Activated naive CD8-positive, alpha-beta T cell treated with anti-CD3 and anti-CD28 coated beads, Interleukin-2, amount 10 ng/mL, durations not matched to agents 7 days and 5 days (primary cell): ENCODE data around the gene TRHDE. TPM values are rescaled to one million over a fixed set of nuclear protein-coding genes. Genes with fewer than 3 reads are reported as not detected.

Experiments used
- ATAC-seq: fragments of 150-1000 bp; cut with Tn5 transposase; one replicate; pipeline ENCODE4 v1.10.0; 2021; ENCODE audit warnings: low read depth, moderate library complexity
- POLR2A ChIA-PET: fragments of 350-600 bp; sonication (Branson Sonifier 250); formaldehyde crosslinking; loops from one replicate; lab custom pipeline; 2021; ENCODE audit warnings: antibody characterized with exemption; lab: Charles Lee
- DNase-seq: peaks from one replicate; pipeline ENCODE4 v3.0.0; 2021
- H3K27ac Mint-ChIP-seq: one replicate; pipeline ENCODE4 v1.8.0; 2022; ENCODE audit warnings: mild to moderate bottlenecking, mixed read lengths
- H3K27me3 Mint-ChIP-seq: one replicate; pipeline ENCODE4 v1.8.0; 2022; ENCODE audit warnings: mild to moderate bottlenecking, moderate library complexity, mixed read lengths
- H3K36me3 Mint-ChIP-seq: one replicate; pipeline ENCODE4 v1.8.0; 2021; ENCODE audit warnings: mild to moderate bottlenecking, mixed read lengths
- H3K4me1 Mint-ChIP-seq: one replicate; pipeline ENCODE4 v1.8.0; 2021; ENCODE audit warnings: mixed read lengths
- H3K4me3 Mint-ChIP-seq: one replicate; pipeline ENCODE4 v1.8.0; 2022; ENCODE audit warnings: mild to moderate bottlenecking, moderate library complexity, mixed read lengths
- H3K9me3 Mint-ChIP-seq: one replicate; pipeline ENCODE4 v1.8.0; 2021; ENCODE audit warnings: mixed read lengths
- total RNA-seq, 2 experiments: library from RNA; stranded (reverse); gene quantifications; one replicate each; pipeline ENCODE4 v1.2.3, GENCODE V29; 2021

TRHDE gene
- total RNA-seq, 2 experiments from 2014 or later: not detected

GRCh38 chr12:72307229-72307628 lies 35.1 kb downstream of the TRHDE start:
- ATAC-seq: no peak
- H3K9me3 Mint-ChIP-seq: no peaks in the 10 kb centered on the region
- POLR2A ChIA-PET: no interaction called here

DNA sequence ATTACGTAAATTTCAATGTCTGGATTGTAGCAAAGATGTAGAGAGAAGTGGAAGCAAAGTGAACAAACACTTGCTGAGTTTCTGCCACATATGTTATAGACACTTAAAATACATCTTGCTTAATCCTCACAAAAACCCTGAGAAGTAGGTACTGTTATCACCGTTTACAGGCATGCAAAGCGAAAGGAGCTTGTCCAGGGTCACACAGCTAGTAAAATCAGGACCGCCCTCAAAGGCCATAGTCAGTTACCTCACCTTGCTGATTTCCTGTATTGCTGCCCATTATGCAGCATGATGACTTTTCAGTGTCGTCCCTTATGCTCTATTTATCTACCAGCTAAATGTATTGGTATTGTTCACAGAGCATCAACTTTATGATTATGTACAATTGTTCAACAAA lies 39.8 kb downstream of the TRHDE start:
- Mint-ChIP-seq H3K27me3 (no peaks in the 10 kb centered on the region), H3K4me3 (no peak overlapping the region), H3K4me1 (no peaks in the 10 kb centered on the region), H3K27ac (no peak overlapping the region), H3K36me3 (no peaks in the 10 kb centered on the region), H3K9me3 (no peaks in the 10 kb centered on the region)
- POLR2A ChIA-PET: no interaction called here
- DNase-seq (no peak), ATAC-seq (no peak)

More at GRCh38 chr12:72307229-72307628, 35.1 kb downstream of the TRHDE start:
- no peak for DNase-seq
- no peaks in the 10 kb centered on the region for H3K27me3 Mint-ChIP-seq
- H3K4me1 Mint-ChIP-seq: no peaks in the 10 kb centered on the region
- no peak overlapping the region for H3K27ac Mint-ChIP-seq
- no peaks in the 10 kb centered on the region for H3K36me3 Mint-ChIP-seq
- no peak overlapping the region for H3K4me3 Mint-ChIP-seq

- Mint-ChIP-seq H3K9me3 (no peaks in the 10 kb centered on the region), H3K27me3 (no peaks in the 10 kb centered on the region), H3K4me3 (no peak overlapping the region), H3K4me1 (no peaks in the 10 kb centered on the region), H3K36me3 (no peaks in the 10 kb centered on the region), H3K27ac (no peak overlapping the region)
- POLR2A ChIA-PET: no interaction called here
- ATAC-seq: no peak
- DNase-seq: no peak
Observed at GRCh38 chr12:72313806-72314205, 41.6 kb downstream of the TRHDE start.

GRCh38 chr12:72315858-72316257 lies 43.7 kb downstream of the TRHDE start:
- no peak for DNase-seq
- POLR2A ChIA-PET: no interaction called here

DNA sequence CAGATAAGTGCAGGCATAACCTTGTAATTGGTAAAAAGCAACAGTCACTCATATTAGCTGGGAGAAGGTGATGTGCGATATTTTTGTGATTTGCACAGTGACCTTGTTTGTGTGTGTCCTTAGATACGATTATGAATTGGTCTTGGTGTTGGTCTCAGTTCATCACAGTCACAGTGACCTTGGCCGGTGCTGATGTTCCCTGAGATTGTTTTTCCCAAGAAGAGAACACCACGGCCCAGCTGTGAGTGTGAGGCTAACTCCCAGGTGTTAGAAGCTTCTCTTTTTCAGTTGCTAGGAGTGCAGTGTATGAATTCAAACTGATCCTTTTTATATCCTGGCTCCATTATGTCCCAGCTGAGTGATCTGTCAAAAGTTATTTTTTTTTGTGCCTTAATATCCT lies 46.2 kb downstream of the TRHDE start:
- H3K27ac Mint-ChIP-seq: no peak overlapping the region
- DNase-seq (no peak), ATAC-seq (no peak)
- H3K36me3 Mint-ChIP-seq: no peaks in the 10 kb centered on the region
- no peaks in the 10 kb centered on the region for H3K27me3 Mint-ChIP-seq
- H3K4me1 Mint-ChIP-seq: no peaks in the 10 kb centered on the region
- no peak overlapping the region for H3K4me3 Mint-ChIP-seq
- POLR2A ChIA-PET: no interaction called here
- no peaks in the 10 kb centered on the region for H3K9me3 Mint-ChIP-seq

More at GRCh38 chr12:72315858-72316257, 43.7 kb downstream of the TRHDE start:
- Mint-ChIP-seq H3K27ac (no peak overlapping the region), H3K4me3 (no peak overlapping the region), H3K36me3 (no peaks in the 10 kb centered on the region), H3K4me1 (no peaks in the 10 kb centered on the region), H3K9me3 (no peaks in the 10 kb centered on the region), H3K27me3 (no peaks in the 10 kb centered on the region)
- ATAC-seq: no peak

- Mint-ChIP-seq H3K4me3 (no peak overlapping the region), H3K27ac (no peak overlapping the region), H3K9me3 (no peaks in the 10 kb centered on the region), H3K27me3 (no peaks in the 10 kb centered on the region), H3K36me3 (no peaks in the 10 kb centered on the region), H3K4me1 (no peaks in the 10 kb centered on the region)
- no peak for DNase-seq
- ATAC-seq: no peak
- POLR2A ChIA-PET: no interaction called here
Observed at GRCh38 chr12:72323881-72324280, 51.7 kb downstream of the TRHDE start.

DNA sequence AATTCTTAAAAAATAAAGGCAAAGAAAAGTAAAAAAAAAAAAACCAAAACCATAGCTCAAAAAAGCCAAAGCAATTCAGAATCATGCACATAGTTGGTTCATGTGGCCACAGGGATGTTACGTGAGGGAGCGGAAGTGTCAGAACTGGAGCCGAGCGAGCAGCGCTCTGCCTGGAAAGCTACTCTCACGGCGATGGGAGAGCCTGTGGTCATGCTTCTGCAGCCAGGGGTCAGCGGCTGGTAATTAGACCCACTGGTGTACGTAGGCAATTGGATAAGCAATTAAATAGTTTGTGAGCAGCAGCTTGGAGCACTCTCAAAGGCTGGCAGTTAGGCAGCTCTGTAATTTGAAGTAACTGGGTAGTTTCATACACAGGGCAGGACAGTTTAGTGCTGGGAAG lies 58.1 kb downstream of the TRHDE start:
- Mint-ChIP-seq H3K4me3 (no peak overlapping the region), H3K27ac (no peak overlapping the region), H3K4me1 (no peaks in the 10 kb centered on the region), H3K36me3 (no peaks in the 10 kb centered on the region), H3K9me3 (peaks cover 4% of the 10 kb centered on the region), H3K27me3 (no peaks in the 10 kb centered on the region)
- no peak for DNase-seq
- no peak for ATAC-seq
- POLR2A ChIA-PET: no interaction called here

DNA sequence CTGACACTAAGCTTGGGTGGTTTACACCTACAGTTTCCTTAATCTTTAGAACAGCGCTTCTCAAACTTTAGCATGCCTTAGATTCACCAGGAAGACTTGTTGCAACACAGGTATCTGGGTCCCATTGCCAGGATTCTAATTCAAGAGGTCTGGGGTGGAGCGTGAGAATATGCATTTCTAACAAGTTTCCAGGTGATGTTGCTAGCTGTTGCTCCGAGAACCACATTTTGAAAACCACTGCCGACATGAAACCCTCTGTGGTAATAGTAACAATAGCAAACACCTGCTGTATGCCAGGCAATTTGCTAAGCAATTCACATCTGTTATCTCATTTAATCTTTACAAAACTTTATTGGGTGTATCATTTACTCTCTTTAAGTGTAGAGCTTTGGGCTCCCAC lies 58.6 kb downstream of the TRHDE start:
- Mint-ChIP-seq H3K36me3 (no peaks in the 10 kb centered on the region), H3K4me1 (no peaks in the 10 kb centered on the region), H3K27ac (no peak overlapping the region), H3K9me3 (peaks cover 4% of the 10 kb centered on the region), H3K4me3 (no peak overlapping the region), H3K27me3 (no peaks in the 10 kb centered on the region)
- no peak for ATAC-seq
- POLR2A ChIA-PET: no interaction called here
- no peak for DNase-seq

- Mint-ChIP-seq H3K27me3 (no peaks in the 10 kb centered on the region), H3K27ac (no peak overlapping the region), H3K4me3 (no peak overlapping the region), H3K9me3 (peaks cover under 1% of the 10 kb centered on the region), H3K4me1 (no peaks in the 10 kb centered on the region), H3K36me3 (no peaks in the 10 kb centered on the region)
- no peak for ATAC-seq
- DNase-seq: no peak
- POLR2A ChIA-PET: no interaction called here
Observed at GRCh38 chr12:72337382-72337781, 65.2 kb downstream of the TRHDE start.

- POLR2A ChIA-PET: no interaction called here
- no peak for ATAC-seq
- H3K9me3 Mint-ChIP-seq: no peaks in the 10 kb centered on the region
- no peaks in the 10 kb centered on the region for H3K4me1 Mint-ChIP-seq
- H3K27ac Mint-ChIP-seq: no peak overlapping the region
- no peak for DNase-seq
- no peaks in the 10 kb centered on the region for H3K27me3 Mint-ChIP-seq
- H3K36me3 Mint-ChIP-seq: no peaks in the 10 kb centered on the region
- H3K4me3 Mint-ChIP-seq: no peak overlapping the region
Observed at GRCh38 chr12:72337946-72338345, 65.8 kb downstream of the TRHDE start.

DNA sequence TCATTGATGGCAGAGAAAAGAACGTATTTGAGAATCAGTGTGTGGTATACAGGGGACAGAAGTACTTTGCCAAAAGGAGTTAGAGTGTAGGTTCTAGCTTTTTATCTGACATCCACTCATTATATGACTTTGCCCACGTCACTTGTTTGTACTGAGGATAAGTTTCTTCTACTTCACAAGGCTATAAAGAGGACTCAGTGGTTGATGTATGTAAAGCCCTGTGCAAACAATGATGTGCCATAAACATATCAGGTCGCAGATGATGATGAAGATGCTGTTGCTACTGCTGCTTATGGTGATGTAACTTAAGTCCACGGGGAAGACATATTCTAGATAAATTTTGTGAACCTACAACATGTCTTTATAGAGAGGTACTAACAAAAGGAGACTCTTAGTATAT lies 66.3 kb downstream of the TRHDE start:
- ATAC-seq (no peak), DNase-seq (no peak)
- POLR2A ChIA-PET: no interaction called here
- no peaks in the 10 kb centered on the region for H3K9me3 Mint-ChIP-seq
- H3K27ac Mint-ChIP-seq: no peak overlapping the region
- no peaks in the 10 kb centered on the region for H3K27me3 Mint-ChIP-seq
- no peaks in the 10 kb centered on the region for H3K4me1 Mint-ChIP-seq
- no peaks in the 10 kb centered on the region for H3K36me3 Mint-ChIP-seq
- H3K4me3 Mint-ChIP-seq: no peak overlapping the region

DNA sequence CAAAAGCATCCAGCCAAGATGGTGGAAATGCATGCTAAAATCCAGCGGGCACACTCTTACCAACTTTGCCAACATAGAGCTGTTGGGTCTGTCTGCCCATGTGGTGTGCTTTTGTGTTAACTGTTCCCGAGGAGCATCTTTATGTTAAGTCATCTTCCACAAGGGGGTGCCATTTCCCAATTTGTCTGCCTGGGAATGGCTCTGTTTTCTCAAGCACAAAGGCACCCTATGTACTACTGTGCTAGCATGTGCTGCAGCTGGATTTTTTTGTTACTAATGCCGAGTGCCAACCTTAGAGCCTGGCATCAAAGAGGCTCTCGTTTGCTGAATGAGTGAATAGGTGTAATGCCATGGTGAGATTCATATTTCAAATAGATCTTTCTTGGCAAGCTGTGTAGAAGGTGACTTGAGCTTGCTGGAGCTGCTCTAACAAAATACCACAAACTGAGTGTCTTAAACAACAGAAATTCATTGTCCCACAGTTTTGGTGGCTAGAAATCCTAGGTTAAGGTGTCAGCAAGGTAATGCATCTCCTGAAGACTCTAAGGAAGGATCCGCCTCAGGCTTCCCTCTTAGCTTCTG lies 74.3 kb downstream of the TRHDE start:
- H3K9me3 Mint-ChIP-seq: no peaks in the 10 kb centered on the region
- H3K4me1 Mint-ChIP-seq: no peaks in the 10 kb centered on the region
- no peaks in the 10 kb centered on the region for H3K27me3 Mint-ChIP-seq
- no peak overlapping the region for H3K27ac Mint-ChIP-seq
- peak; percentile 61 for ATAC-seq
- POLR2A ChIA-PET: no interaction called here
- no peaks in the 10 kb centered on the region for H3K36me3 Mint-ChIP-seq
- DNase-seq: no peak
- no peak overlapping the region for H3K4me3 Mint-ChIP-seq

- no peaks in the 10 kb centered on the region for H3K4me1 Mint-ChIP-seq
- no peak for DNase-seq
- POLR2A ChIA-PET: no interaction called here
- no peak for ATAC-seq
- no peaks in the 10 kb centered on the region for H3K36me3 Mint-ChIP-seq
- no peak overlapping the region for H3K4me3 Mint-ChIP-seq
- no peak overlapping the region for H3K27ac Mint-ChIP-seq
- no peaks in the 10 kb centered on the region for H3K9me3 Mint-ChIP-seq
- no peaks in the 10 kb centered on the region for H3K27me3 Mint-ChIP-seq
Observed at GRCh38 chr12:72349491-72349890, 77.3 kb downstream of the TRHDE start.

DNA sequence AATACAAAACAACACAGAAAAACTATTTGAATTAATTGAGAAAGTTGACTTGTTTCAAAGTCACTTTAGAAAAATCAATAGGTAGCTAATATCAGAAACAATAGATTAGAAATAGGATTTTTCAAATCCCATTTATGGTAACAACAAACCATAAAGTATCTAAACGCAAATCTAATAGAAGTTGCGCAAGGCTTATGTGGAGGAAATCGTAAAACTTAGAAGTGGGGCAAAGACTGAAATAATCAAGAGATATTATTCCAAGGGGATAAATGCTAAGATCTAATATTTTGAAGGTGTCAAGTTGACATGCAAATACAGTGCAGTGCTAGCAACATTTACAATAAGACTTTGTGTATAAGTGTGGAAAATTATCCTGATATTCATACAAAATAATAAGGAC lies 87.2 kb downstream of the TRHDE start:
- DNase-seq (no peak), ATAC-seq (no peak)
- no peaks in the 10 kb centered on the region for H3K27me3 Mint-ChIP-seq
- H3K36me3 Mint-ChIP-seq: no peaks in the 10 kb centered on the region
- no peaks in the 10 kb centered on the region for H3K9me3 Mint-ChIP-seq
- no peak overlapping the region for H3K4me3 Mint-ChIP-seq
- no peaks in the 10 kb centered on the region for H3K4me1 Mint-ChIP-seq
- POLR2A ChIA-PET: no interaction called here
- no peak overlapping the region for H3K27ac Mint-ChIP-seq

DNA sequence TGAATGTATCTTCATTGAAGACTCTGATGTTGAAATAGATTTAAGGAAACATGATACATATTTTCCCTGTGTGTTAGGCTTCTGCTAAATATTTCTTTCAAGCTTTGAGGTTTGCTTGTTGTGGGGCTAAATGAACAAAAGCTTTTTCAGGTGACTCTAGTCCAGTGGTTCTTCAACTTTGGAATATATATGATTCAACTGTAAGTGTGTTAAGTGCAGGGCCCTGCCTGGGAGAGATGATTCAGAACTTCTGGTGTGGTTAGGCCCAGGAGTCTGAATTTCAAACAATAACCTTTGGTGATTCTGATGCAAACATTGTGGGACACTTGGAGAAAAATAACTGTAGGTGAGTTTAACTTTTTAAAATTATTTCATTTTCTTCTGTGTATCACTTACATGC lies 93.0 kb downstream of the TRHDE start:
- POLR2A ChIA-PET: no interaction called here

More for the DNA sequence above, 93.0 kb downstream of the TRHDE start:
- no peak for ATAC-seq
- no peaks in the 10 kb centered on the region for H3K9me3 Mint-ChIP-seq
- H3K4me3 Mint-ChIP-seq: no peak overlapping the region
- no peaks in the 10 kb centered on the region for H3K4me1 Mint-ChIP-seq
- DNase-seq: no peak
- no peaks in the 10 kb centered on the region for H3K36me3 Mint-ChIP-seq
- no peaks in the 10 kb centered on the region for H3K27me3 Mint-ChIP-seq
- H3K27ac Mint-ChIP-seq: no peak overlapping the region
